ENCODE measurements around the gene RAVER1.

GRCh38 chr19:10339977-10340376 is 6.6 kb upstream of the RAVER1 start:
- TF ChIP-seq CTCF (IDR thresholded peaks at IDR 0.05) (no peak), POLR2A (IDR thresholded peaks at IDR 0.05) (no peak), POLR2AphosphoS5 (IDR thresholded peaks at IDR 0.05) (no peak)
